ENCODE measurements around the gene CDC25B. TPM values are rescaled to one million over a fixed set of nuclear protein-coding genes. Genes with fewer than 3 reads are reported as not detected.

CDC25B gene
- total and polyA plus RNA-seq, 2 of the 13 experiments (the other 11 are each of a cell fraction or from before 2014, with no cell fraction given) = 14.5 to 19.4 TPM

DNA sequence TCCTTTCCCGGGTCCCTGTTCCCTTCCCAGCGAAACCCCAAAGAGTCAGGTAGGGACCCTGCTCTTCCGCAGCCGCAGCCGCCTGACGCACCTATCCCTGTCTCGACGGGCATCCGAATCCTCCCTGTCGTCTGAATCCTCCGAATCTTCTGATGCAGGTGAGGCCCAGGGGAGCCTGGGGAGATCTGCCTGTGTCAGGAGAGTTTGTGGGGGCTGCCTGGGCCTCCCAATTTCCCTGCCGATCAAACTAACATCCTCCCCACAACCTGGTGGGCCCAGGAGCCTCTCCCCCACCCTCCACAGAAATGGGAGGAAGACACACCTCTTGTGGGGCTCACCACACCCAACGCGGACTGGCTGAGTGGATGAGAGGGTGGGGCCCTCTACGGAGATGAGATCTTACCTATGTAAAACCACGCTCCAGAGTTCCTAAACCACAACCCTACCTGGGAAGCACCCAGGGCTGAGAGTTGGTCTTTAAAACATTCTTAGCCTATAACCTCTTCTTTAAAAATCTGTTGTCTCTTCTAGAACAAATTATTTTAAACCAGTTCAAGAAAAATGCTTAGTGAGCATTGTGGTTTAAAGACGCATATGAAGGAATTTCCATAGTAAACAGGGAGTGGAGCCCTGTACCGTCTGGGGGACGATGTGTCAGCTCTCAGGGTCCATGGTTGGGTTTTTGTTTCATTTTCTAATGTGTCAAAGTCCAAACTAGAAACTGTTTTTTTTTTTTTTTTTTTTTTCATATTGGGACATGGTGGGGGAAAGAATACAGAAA lies 1.7 kb downstream of the CDC25B start (continued):
- TF ChIP-seq ARNTL (CRISPR knock-in tag; IDR thresholded peaks at IDR 0.05) (no peak), ZNF446 (CRISPR knock-in tag; IDR thresholded peaks at IDR 0.05) (no peak), CC2D1A (CRISPR knock-in tag; IDR thresholded peaks at IDR 0.05) (0 out of 2 replicates have a peak, but pooled peaks have one; percentile 46), SRSF1 (optimal IDR thresholded peaks at IDR 0.05; ENCODE audit: low read depth, low read length) (no peak), ZNF772 (CRISPR knock-in tag; IDR thresholded peaks at IDR 0.05) (no peak), ADNP (CRISPR knock-in tag; IDR thresholded peaks at IDR 0.05) (no peak), ZNF788 (CRISPR knock-in tag; IDR thresholded peaks at IDR 0.05; ENCODE audit: borderline replicate concordance) (peak; percentile 50; the same call in 1 of the 2 replicates), CSRNP1 (CRISPR knock-in tag; IDR thresholded peaks at IDR 0.05) (no peak; the same call in 1 of the 2 replicates), ZNF124 (CRISPR knock-in tag; IDR thresholded peaks at IDR 0.05) (no peak), SMYD3 (CRISPR knock-in tag; IDR thresholded peaks at IDR 0.05) (no peak), ZNF253 (CRISPR knock-in tag; IDR thresholded peaks at IDR 0.05; ENCODE audit: borderline replicate concordance) (no peak), CERS6 (CRISPR knock-in tag; IDR thresholded peaks at IDR 0.05) (no peak), JUND (CRISPR knock-in tag; IDR thresholded peaks at IDR 0.05) (no peak), POLR2A (IDR thresholded peaks at IDR 0.05; ENCODE audit: insufficient read depth in 1 of 2, low read depth in 2 of 2, low read length in 2 of 2) (no peak; a peak in 1 of 4 replicates), ETS1 (CRISPR knock-in tag; IDR thresholded peaks at IDR 0.05) (no peak), ZNF556 (CRISPR knock-in tag; IDR thresholded peaks at IDR 0.05; ENCODE audit: borderline replicate concordance) (no peak), ZBTB46 (CRISPR knock-in tag; IDR thresholded peaks at IDR 0.05; ENCODE audit: borderline replicate concordance) (no peak), ZFP62 (CRISPR knock-in tag; IDR thresholded peaks at IDR 0.05) (no peak), ZNF652 (CRISPR knock-in tag; IDR thresholded peaks at IDR 0.05; ENCODE audit: borderline replicate concordance, low read depth) (no peak), NKX3-1 (CRISPR knock-in tag; IDR thresholded peaks at IDR 0.05) (no peak), MED1 (CRISPR knock-in tag; IDR thresholded peaks at IDR 0.05) (no peak), ZNF607 (CRISPR knock-in tag; IDR thresholded peaks at IDR 0.05; ENCODE audit: borderline replicate concordance) (peak; percentile 9; the same call in 1 of the 2 replicates), ZNF225 (CRISPR knock-in tag; IDR thresholded peaks at IDR 0.05) (no peak), ARHGAP35 (CRISPR knock-in tag; IDR thresholded peaks at IDR 0.05; ENCODE audit: borderline replicate concordance) (no peak)
- TF ChIP-seq, protein P1, sequence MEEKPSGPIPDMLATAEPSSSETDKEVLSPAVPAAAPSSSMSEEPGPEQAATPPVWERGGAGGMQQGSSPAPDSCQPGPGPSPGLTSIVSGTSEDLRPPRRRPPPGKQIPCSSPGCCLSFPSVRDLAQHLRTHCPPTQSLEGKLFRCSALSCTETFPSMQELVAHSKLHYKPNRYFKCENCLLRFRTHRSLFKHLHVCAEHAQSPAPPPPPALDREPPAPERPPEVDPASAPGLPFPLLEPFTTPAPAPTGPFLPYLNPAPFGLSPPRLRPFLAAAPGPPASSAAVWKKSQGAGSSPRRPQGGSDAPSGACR (CRISPR knock-in tag; IDR thresholded peaks at IDR 0.05) = 0 out of 2 replicates have a peak, but pooled peaks have one; percentile 29

Data from HepG2 (cell line).